ENCODE data around the gene NIT1. TPM values are rescaled to one million over a fixed set of nuclear protein-coding genes. Genes with fewer than 3 reads are reported as not detected.

The NIT1 gene
- total and polyA plus RNA-seq, 2 of the 13 experiments (the other 11 are each of a cell fraction or from before 2014, with no cell fraction given) = 22.7 to 31.0 TPM

DNA sequence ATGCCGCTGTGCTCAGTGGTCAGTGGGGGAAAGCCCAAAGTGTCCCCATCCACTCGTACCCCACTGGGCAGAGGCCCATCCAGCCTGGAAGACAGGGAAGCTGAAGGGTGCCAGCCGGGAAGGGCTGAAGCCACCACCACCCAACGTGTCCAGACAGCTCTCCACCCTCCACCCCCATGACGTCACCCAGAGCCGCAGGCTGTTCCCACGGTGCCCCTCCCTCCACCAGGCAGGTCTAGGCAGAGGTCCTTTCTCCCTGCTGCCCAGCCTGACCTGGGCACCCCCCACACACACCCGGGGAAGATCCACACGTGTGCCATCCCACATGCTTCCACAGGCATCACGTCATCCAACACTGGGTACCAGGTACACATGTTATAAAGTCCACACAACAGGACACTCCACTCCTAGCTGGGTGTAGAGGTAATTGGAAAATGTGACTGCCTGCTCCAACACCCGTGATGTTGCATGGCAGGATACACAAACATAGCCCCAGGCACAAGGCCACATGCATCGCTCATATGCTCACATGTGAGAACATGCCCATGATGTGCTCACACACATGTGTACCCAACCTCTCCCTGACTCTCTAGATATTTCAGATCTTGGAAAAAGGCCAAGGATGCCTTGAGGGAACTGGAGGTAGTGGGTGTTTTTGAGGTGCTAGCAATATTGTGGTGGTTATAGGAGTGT is 43.1 kb upstream of the NIT1 start (continued):
- TF ChIP-seq GRHL1 (CRISPR knock-in tag; conservative IDR thresholded peaks at IDR 0.05) = no peak
- TF ChIP-seq MEIS1 (CRISPR knock-in tag; IDR thresholded peaks at IDR 0.05; ENCODE audit: borderline replicate concordance) = no peak
- no peak for TF ChIP-seq REPIN1 (CRISPR knock-in tag; IDR thresholded peaks at IDR 0.05; ENCODE audit: borderline replicate concordance, low read depth)
- TF ChIP-seq ZNF883 (CRISPR knock-in tag; IDR thresholded peaks at IDR 0.05; ENCODE audit: not compliant biosample characterization) = no peak
- no peak for TF ChIP-seq PAF1 (CRISPR knock-in tag; IDR thresholded peaks at IDR 0.05)
- no peak for TF ChIP-seq ZNF746 (CRISPR knock-in tag; IDR thresholded peaks at IDR 0.05)
- TF ChIP-seq ZBTB1 (CRISPR knock-in tag; IDR thresholded peaks at IDR 0.05; ENCODE audit: borderline replicate concordance) = no peak
- TF ChIP-seq ZBTB2 (CRISPR knock-in tag; IDR thresholded peaks at IDR 0.05; ENCODE audit: low read depth) = no peak
- TF ChIP-seq, protein P1, sequence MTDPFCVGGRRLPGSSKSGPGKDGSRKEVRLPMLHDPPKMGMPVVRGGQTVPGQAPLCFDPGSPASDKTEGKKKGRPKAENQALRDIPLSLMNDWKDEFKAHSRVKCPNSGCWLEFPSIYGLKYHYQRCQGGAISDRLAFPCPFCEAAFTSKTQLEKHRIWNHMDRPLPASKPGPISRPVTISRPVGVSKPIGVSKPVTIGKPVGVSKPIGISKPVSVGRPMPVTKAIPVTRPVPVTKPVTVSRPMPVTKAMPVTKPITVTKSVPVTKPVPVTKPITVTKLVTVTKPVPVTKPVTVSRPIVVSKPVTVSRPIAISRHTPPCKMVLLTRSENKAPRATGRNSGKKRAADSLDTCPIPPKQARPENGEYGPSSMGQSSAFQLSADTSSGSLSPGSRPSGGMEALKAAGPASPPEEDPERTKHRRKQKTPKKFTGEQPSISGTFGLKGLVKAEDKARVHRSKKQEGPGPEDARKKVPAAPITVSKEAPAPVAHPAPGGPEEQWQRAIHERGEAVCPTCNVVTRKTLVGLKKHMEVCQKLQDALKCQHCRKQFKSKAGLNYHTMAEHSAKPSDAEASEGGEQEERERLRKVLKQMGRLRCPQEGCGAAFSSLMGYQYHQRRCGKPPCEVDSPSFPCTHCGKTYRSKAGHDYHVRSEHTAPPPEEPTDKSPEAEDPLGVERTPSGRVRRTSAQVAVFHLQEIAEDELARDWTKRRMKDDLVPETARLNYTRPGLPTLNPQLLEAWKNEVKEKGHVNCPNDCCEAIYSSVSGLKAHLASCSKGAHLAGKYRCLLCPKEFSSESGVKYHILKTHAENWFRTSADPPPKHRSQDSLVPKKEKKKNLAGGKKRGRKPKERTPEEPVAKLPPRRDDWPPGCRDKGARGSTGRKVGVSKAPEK (CRISPR knock-in tag; IDR thresholded peaks at IDR 0.05; ENCODE audit: borderline replicate concordance) = no peak
- TF ChIP-seq ZNF652 (CRISPR knock-in tag; IDR thresholded peaks at IDR 0.05; ENCODE audit: borderline replicate concordance, low read depth) = no peak
- TF ChIP-seq ZNF546 (CRISPR knock-in tag; conservative IDR thresholded peaks at IDR 0.05) = no peak
- TF ChIP-seq, protein P2, sequence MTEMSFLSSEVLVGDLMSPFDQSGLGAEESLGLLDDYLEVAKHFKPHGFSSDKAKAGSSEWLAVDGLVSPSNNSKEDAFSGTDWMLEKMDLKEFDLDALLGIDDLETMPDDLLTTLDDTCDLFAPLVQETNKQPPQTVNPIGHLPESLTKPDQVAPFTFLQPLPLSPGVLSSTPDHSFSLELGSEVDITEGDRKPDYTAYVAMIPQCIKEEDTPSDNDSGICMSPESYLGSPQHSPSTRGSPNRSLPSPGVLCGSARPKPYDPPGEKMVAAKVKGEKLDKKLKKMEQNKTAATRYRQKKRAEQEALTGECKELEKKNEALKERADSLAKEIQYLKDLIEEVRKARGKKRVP (CRISPR knock-in tag; IDR thresholded peaks at IDR 0.05) = no peak
- no peak for TF ChIP-seq SP140L (CRISPR knock-in tag; IDR thresholded peaks at IDR 0.05; ENCODE audit: borderline replicate concordance)
- TF ChIP-seq RXRA (CRISPR knock-in tag; IDR thresholded peaks at IDR 0.05) = peak; percentile 40; the same call in 1 of the 2 replicates
- no peak for TF ChIP-seq ZNF382 (CRISPR knock-in tag; IDR thresholded peaks at IDR 0.05; ENCODE audit: borderline replicate concordance)
- TF ChIP-seq POGZ (CRISPR knock-in tag; IDR thresholded peaks at IDR 0.05) = no peak
- TF ChIP-seq MAZ (IDR thresholded peaks at IDR 0.05; ENCODE audit: borderline replicate concordance, low read depth, low read length) = no peak
- 0 out of 2 replicates have a peak, but pooled peaks have one; percentile 29 for TF ChIP-seq MAZ (CRISPR knock-in tag; IDR thresholded peaks at IDR 0.05; ENCODE audit: low read depth)
- TF ChIP-seq NFE2L2 (IDR thresholded peaks at IDR 0.05; ENCODE audit: low read length) = no peak
- TF ChIP-seq ZNF839 (CRISPR knock-in tag; IDR thresholded peaks at IDR 0.05; ENCODE audit: borderline replicate concordance) = no peak
- TF ChIP-seq ZFP90 (CRISPR knock-in tag; IDR thresholded peaks at IDR 0.05; ENCODE audit: borderline replicate concordance) = 0 out of 2 replicates have a peak, but pooled peaks have one; percentile 28
- TF ChIP-seq HCFC1 (IDR thresholded peaks at IDR 0.05; ENCODE audit: low read depth, low read length) = no peak
- no peak for TF ChIP-seq YEATS4 (CRISPR knock-in tag; IDR thresholded peaks at IDR 0.05; ENCODE audit: borderline replicate concordance)
